GM12878 (cell line): ENCODE measurements around the gene HAUS7. TPM values are rescaled to one million over a fixed set of nuclear protein-coding genes. Genes with fewer than 3 reads are reported as not detected.

Experiments
- ATAC-seq: fragments of 200-7000 bp; cut with Tn5 transposase; 3 replicates; pipeline ENCODE4 v1.9.1; 2020; ENCODE audit warnings: mild to moderate bottlenecking, moderate library complexity
- BruUV-seq: library from RNA; stranded (reverse); fragments of 400-500 nt; replicated peaks from 2 replicates; lab custom pipeline; 2021; lab: Mats Ljungman, UMichigan
- CTCF ChIA-PET: fragments of 300-600 bp; sonication (Branson Sonifier 250); formaldehyde crosslinking; extraction: SDS; loops from one replicate; lab custom pipeline; 2021; ENCODE audit warnings: inconsistent platforms; lab: Yijun Ruan, JAX
- POLR2A ChIA-PET: fragments of 350-600 bp; formaldehyde crosslinking; extraction: SDS; loops from one replicate; lab custom pipeline; 2021; ENCODE audit warnings: inconsistent platforms; lab: Charles Lee
- RAD21 ChIA-PET: fragments of 300-600 bp; sonication (Branson Sonifier 250); formaldehyde crosslinking; loops from one replicate; lab custom pipeline; 2023; ENCODE audit warnings: antibody characterized with exemption; ENCODE audit not compliant: unreplicated experiment; lab: Charles Lee
- SMC1A ChIA-PET: fragments of 300-600 bp; sonication (Branson Sonifier 250); formaldehyde crosslinking; loops from one replicate; lab custom pipeline; 2023; ENCODE audit not compliant: unreplicated experiment, uncharacterized antibody; lab: Charles Lee
- DNase-seq: peaks from one replicate; pipeline ENCODE4 v3.0.0-alpha.2; 2011; ENCODE audit warnings: low read depth, low spot score
- FAIRE-seq: peaks from 3 replicates; lab custom pipeline; 2011; peaks lifted over from hg19 to GRCh38; lab: Jason Lieb, UNC
- H2AFZ ChIP-seq: 2 replicates; pipeline ENCODE4 v1.6.0; 2011; ENCODE audit warnings: low read depth, low read length, control low read depth; ENCODE audit not compliant: control insufficient read depth
- H3K27ac ChIP-seq: 2 replicates; pipeline ENCODE4 v1.5.1; 2011; ENCODE audit warnings: control low read depth; ENCODE audit not compliant: control insufficient read depth, insufficient read depth
- H3K27me3 ChIP-seq, 2 experiments: replicated peaks in 1 of 2; 2 replicates each; pipeline versions ENCODE4 v1.6.0 to v1.6.1; 2011; ENCODE audit warnings: low read length in 1 of 2; ENCODE audit not compliant: control insufficient read depth in 2 of 2, insufficient read depth in 2 of 2
- H3K36me3 ChIP-seq, 2 experiments: 2 replicates each; pipeline ENCODE4 v1.5.1; 2011; ENCODE audit warnings: low read length in 1 of 2; ENCODE audit not compliant: control insufficient read depth in 2 of 2, insufficient read depth in 2 of 2
- H3K4me1 ChIP-seq: 2 replicates; pipeline ENCODE4 v1.6.1; 2011; ENCODE audit warnings: mild to moderate bottlenecking, low read length, moderate library complexity, mixed read lengths; ENCODE audit not compliant: control insufficient read depth, insufficient read depth
- H3K4me2 ChIP-seq: 2 replicates; pipeline ENCODE4 v1.6.0; 2011; ENCODE audit warnings: control low read depth; ENCODE audit not compliant: control insufficient read depth, insufficient read depth
- H3K4me3 ChIP-seq: fragments of 200-600 bp; sonication (generic); 2 replicates; pipeline ENCODE4 v1.5.1; 2016
- H3K79me2 ChIP-seq: 2 replicates; pipeline ENCODE4 v1.6.0; 2011; ENCODE audit warnings: low read length; ENCODE audit not compliant: control insufficient read depth, insufficient read depth
- H3K9ac ChIP-seq: 2 replicates; pipeline ENCODE4 v1.8.0; 2011; ENCODE audit warnings: low read length, control low read depth, mixed read lengths; ENCODE audit not compliant: control insufficient read depth, insufficient read depth
- H3K9me3 ChIP-seq: replicated peaks from 3 replicates; pipeline ENCODE4 v1.5.1; 2011; ENCODE audit warnings: mild to moderate bottlenecking, low read length; ENCODE audit not compliant: control insufficient read depth, insufficient read depth
- H4K20me1 ChIP-seq: 2 replicates; pipeline ENCODE4 v1.6.0; 2011; ENCODE audit not compliant: control insufficient read depth, insufficient read depth
- ATF7 ChIP-seq: fragments of 450-650 bp; IDR thresholded peaks from 2 replicates; pipeline ENCODE4 v1.6.1; 2016; ENCODE audit warnings: low read depth, mild to moderate bottlenecking
- BACH1 ChIP-seq: fragments of 450-650 bp; IDR thresholded peaks from 2 replicates; pipeline ENCODE4 v1.6.1; 2017; ENCODE audit warnings: mild to moderate bottlenecking, borderline replicate concordance
- FOXM1 ChIP-seq: IDR thresholded peaks from 2 replicates; pipeline ENCODE4 v1.6.1; 2012; ENCODE audit warnings: low read depth, mild to moderate bottlenecking, inconsistent platforms, low read length, moderate library complexity
- IRF4 ChIP-seq: IDR thresholded peaks from 2 replicates; pipeline ENCODE4 v1.6.1; 2011; ENCODE audit warnings: low read depth, low read length
- MEF2B ChIP-seq: fragments of 450-650 bp; IDR thresholded peaks from 2 replicates; pipeline ENCODE4 v1.6.1; 2018; ENCODE audit warnings: mild to moderate bottlenecking, moderate library complexity; ENCODE audit not compliant: partially characterized antibody, poor library complexity, severe bottlenecking
- MTA3 ChIP-seq: IDR thresholded peaks from 2 replicates; pipeline ENCODE4 v1.6.1; 2012; ENCODE audit warnings: low read length, inconsistent platforms, borderline replicate concordance
- MXI1 ChIP-seq: fragments of 150-350 bp; IDR thresholded peaks from 2 replicates; pipeline ENCODE4 v1.6.1; 2011; ENCODE audit warnings: low read depth, mild to moderate bottlenecking, inconsistent platforms, low read length, improper control_type of control experiment
- RAD21 ChIP-seq: IDR thresholded peaks from 2 replicates; pipeline ENCODE4 v1.6.1; 2011; ENCODE audit warnings: mild to moderate bottlenecking, low read depth, low read length, moderate library complexity; ENCODE audit not compliant: insufficient read depth
- RB1 ChIP-seq: fragments of 450-650 bp; formaldehyde crosslinking; IDR thresholded peaks from 2 replicates; pipeline ENCODE4 v1.6.1; 2017; ENCODE audit warnings: mild to moderate bottlenecking, borderline replicate concordance
- SIX5 ChIP-seq: IDR thresholded peaks from 2 replicates; pipeline ENCODE4 v1.6.1; 2011; ENCODE audit warnings: mild to moderate bottlenecking, low read depth, low read length, moderate library complexity; ENCODE audit not compliant: severe bottlenecking
- ZBTB11 ChIP-seq: fragments of 450-650 bp; formaldehyde crosslinking; IDR thresholded peaks from 2 replicates; pipeline ENCODE4 v1.5.0; 2022; ENCODE audit warnings: mild to moderate bottlenecking, missing genetic modification characterization
- ZNF217 ChIP-seq: fragments of 450-650 bp; IDR thresholded peaks from 2 replicates; pipeline ENCODE4 v1.6.1; 2017; ENCODE audit warnings: antibody characterized with exemption, mild to moderate bottlenecking
- ZNF24 ChIP-seq: fragments of 450-650 bp; IDR thresholded peaks from 2 replicates; pipeline ENCODE4 v1.6.1; 2017; ENCODE audit warnings: antibody characterized with exemption, mild to moderate bottlenecking
- WGBS: methylation state at CpG from one replicate; pipeline ENCODE4 v1.1.6; 2016; ENCODE audit warnings: low lambda C conversion rate; ENCODE audit not compliant: insufficient replicate concordance, insufficient coverage; ENCODE audit errors: missing lambda C conversion rate; 5-methylcytosine and 5-hydroxymethylcytosine counted together
- in situ Hi-C: fragments of 300-500 bp; cut with MboI; formaldehyde crosslinking; loops from 9 replicates; pipeline ENCODE4 v1.14.3; 2018; ENCODE audit warnings: mixed read lengths
- intact Hi-C: fragments of 100-400 bp; cut with micrococcal nuclease; formaldehyde crosslinking; loops from one replicate; pipeline ENCODE4 v1.14.2; 2022; ENCODE audit not compliant: unreplicated experiment
- polyA plus RNA-seq, 11 experiments: library from polyadenylated mRNA; depleted of rRNA in 4 of 11; unstranded in 6 of 11; stranded (reverse) in 5 of 11; fragments of >200 nt; fragmentation: Nextera tagmentation in 4 of 11; fragmentation: Illumina TruSeq in 1 of 11; extraction: Ambion mirVana in 4 of 11; extraction: Trizol in 1 of 11; gene quantifications; 1 replicate in 1 of 11; 2 replicates in 10 of 11; pipeline versions ENCODE4 v1.2.1 to v1.2.3, GENCODE V29; 2011 to 2016; ENCODE audit warnings: inconsistent platforms in 2 of 11, missing spikeins in 2 of 11, low read depth in 1 of 11
- total RNA-seq, 4 experiments: library from RNA; depleted of rRNA in 3 of 4; stranded (reverse); fragments of >200 nt in 3 of 4; fragmentation: Illumina TruSeq in 1 of 4; extraction: Trizol in 1 of 4; gene quantifications; 2 replicates each; pipeline versions ENCODE4 v1.2.1 to v1.2.3, GENCODE V29; 2013 to 2021

The HAUS7 gene
- total and polyA plus RNA-seq, 10 of the 15 experiments (the other 5 are each of a cell fraction or from before 2014, with no cell fraction given), result 6.7 to 63.3 (median 24.1) TPM

GRCh38 chrX:153420851-153421599, 49.4 kb downstream of the HAUS7 start:
- no peak overlapping the region for H2AFZ ChIP-seq
- no peaks in the 10 kb centered on the region for H3K27me3 ChIP-seq
- WGBS, result 97% methylated on average over 85 of the region's 91 CpGs
- TF ChIP-seq SIX5 (no peak), ZNF217 (no peak), BACH1 (no peak), RAD21 (no peak), IRF4 (no peak)
- TF ChIP-seq, all 136 proteins: peak for 0
- Histone ChIP-seq H3K4me1 (no peaks in the 10 kb centered on the region), H3K27ac (no peak overlapping the region), H3K36me3 (no peaks in the 10 kb centered on the region; a peak in 1 of 4 replicates), H3K4me2 (no peak overlapping the region), H3K9me3 (no peaks in the 10 kb centered on the region; the same call in 2 of the 3 replicates), H3K79me2 (no peaks in the 10 kb centered on the region), H4K20me1 (no peaks in the 10 kb centered on the region), H3K4me3 (no peak overlapping the region), H3K9ac (no peak overlapping the region)
- ChIA-PET POLR2A (no interaction called here), RAD21 (no interaction called here), SMC1A (no interaction called here), CTCF (no interaction called here)
- ATAC-seq, result no peak
- intact Hi-C loops (no loop called here), in situ Hi-C loops (no loop called here)
- no TSS peak for BruUV-seq
- FAIRE-seq, result no peak
- no peak for DNase-seq

GRCh38 chrX:153417637-153418036, 52.7 kb downstream of the HAUS7 start:
- BruUV-seq, result no TSS peak
- no peak for FAIRE-seq
- Histone ChIP-seq H3K4me2 (no peak overlapping the region), H3K27me3 (no peaks in the 10 kb centered on the region), H2AFZ (no peak overlapping the region), H3K9ac (no peak overlapping the region), H3K4me1 (no peaks in the 10 kb centered on the region), H3K4me3 (no peak overlapping the region), H3K9me3 (no peaks in the 10 kb centered on the region; the same call in 2 of the 3 replicates), H3K36me3 (no peaks in the 10 kb centered on the region; a peak in 1 of 4 replicates), H3K79me2 (no peaks in the 10 kb centered on the region), H4K20me1 (no peaks in the 10 kb centered on the region), H3K27ac (no peak overlapping the region)
- POLR2A ChIA-PET, result no interaction called here
- in situ Hi-C loops (no loop called here), intact Hi-C loops (no loop called here)
- TF ChIP-seq ZNF24, result no peak
- no peak for TF ChIP-seq MTA3
- TF ChIP-seq MEF2B, result no peak
- no peak for TF ChIP-seq ZBTB11
- TF ChIP-seq MXI1, result no peak
- TF ChIP-seq FOXM1, result no peak
- TF ChIP-seq ATF7, result no peak
- no peak for TF ChIP-seq RB1
- 55% methylated on average over 8 of the region's 8 CpGs for WGBS
- RAD21 ChIA-PET, result no interaction called here
- CTCF ChIA-PET, result no interaction called here
- DNase-seq, result no peak
- SMC1A ChIA-PET, result no interaction called here
- no peak for ATAC-seq
